Stimulated activated CD4-positive, alpha-beta T cell treated with anti-CD3 and anti-CD28 coated beads, Interleukin-12 subunit alpha, Interleukin-12 subunit beta, amount 100 ng/mL, for 4 hours (primary cell): ENCODE measurements around the gene FTO.

Experiments used
- DNase-seq: peaks from one replicate; pipeline ENCODE4 v3.0.0-alpha.2; 2020

FTO gene

GRCh38 chr16:53785916-53786315 lies 82.0 kb downstream of the FTO start:
- no peak for DNase-seq

GRCh38 chr16:53787423-53787822 lies 83.5 kb downstream of the FTO start:
- no peak for DNase-seq

GRCh38 chr16:53789137-53789536 lies 85.2 kb downstream of the FTO start:
- no peak for DNase-seq

GRCh38 chr16:53792161-53792951 lies 88.4 kb downstream of the FTO start:
- no peak for DNase-seq

- DNase-seq, result no peak
Measured at GRCh38 chr16:53803451-53803850, 99.5 kb downstream of the FTO start.

GRCh38 chr16:53803998-53804397 lies 100.0 kb downstream of the FTO start:
- no peak for DNase-seq

- no peak for DNase-seq
Measured at GRCh38 chr16:53804467-53804866, 100.5 kb downstream of the FTO start.

- DNase-seq, result no peak
Measured at GRCh38 chr16:53805113-53805512, 101.2 kb downstream of the FTO start.

GRCh38 chr16:53805752-53806151 lies 101.8 kb downstream of the FTO start:
- no peak for DNase-seq

- DNase-seq, result no peak
Measured at GRCh38 chr16:53809088-53809932, 105.4 kb downstream of the FTO start.

GRCh38 chr16:53812914-53813313 lies 109.0 kb downstream of the FTO start:
- DNase-seq, result no peak

GRCh38 chr16:53814801-53815200 lies 110.8 kb downstream of the FTO start:
- no peak for DNase-seq

- no peak for DNase-seq
Measured at GRCh38 chr16:53816211-53816836, 112.4 kb downstream of the FTO start.

GRCh38 chr16:53817117-53817755 lies 113.3 kb downstream of the FTO start:
- no peak for DNase-seq

GRCh38 chr16:53817812-53818550 lies 114.0 kb downstream of the FTO start:
- no peak for DNase-seq

GRCh38 chr16:53821487-53821886 lies 117.5 kb downstream of the FTO start:
- no peak for DNase-seq

GRCh38 chr16:53821957-53822625 lies 118.1 kb downstream of the FTO start:
- DNase-seq, result no peak

- DNase-seq, result no peak
Measured at GRCh38 chr16:53822936-53823529, 119.1 kb downstream of the FTO start.

GRCh38 chr16:53826658-53827057 lies 122.7 kb downstream of the FTO start:
- DNase-seq, result no peak

GRCh38 chr16:53827741-53828140 lies 123.8 kb downstream of the FTO start:
- no peak for DNase-seq

GRCh38 chr16:53829186-53829747 lies 125.3 kb downstream of the FTO start:
- DNase-seq, result no peak
